Measurements from ENCODE around the gene PCDH11Y. TPM values are rescaled to one million over a fixed set of nuclear protein-coding genes. Genes with fewer than 3 reads are reported as not detected.
"Not testable (repeated sequence)": the region's sequence is repeated elsewhere in the genome, so short reads cannot be mapped to it uniquely, and the experiment has no call there.

Gene PCDH11Y
- polyA plus RNA-seq, 3 donors = not detected

DNA sequence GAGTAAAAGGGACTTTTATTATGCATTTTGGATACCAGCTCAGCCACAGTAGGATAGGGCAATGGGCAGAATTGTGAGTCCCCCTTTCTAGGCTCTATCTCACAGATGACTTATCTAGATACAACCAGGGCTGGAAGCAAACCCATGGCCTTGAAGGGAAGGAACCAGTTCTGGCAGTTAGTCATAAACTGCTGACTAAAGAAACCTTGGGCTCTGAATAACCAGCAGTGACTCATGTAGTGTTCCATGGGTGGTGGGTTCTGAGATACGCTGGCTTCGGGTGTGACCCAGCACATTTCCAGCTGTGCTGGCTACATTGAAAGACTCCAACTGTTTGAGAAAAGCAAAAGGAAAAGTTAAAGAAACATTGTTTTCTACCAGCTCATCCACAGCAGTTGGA is 679.2 kb downstream of the PCDH11Y start:
- H3K27ac ChIP-seq (ENCODE audit: low read depth in 1 of 2, low read length in 2 of 2); H3K4me1 ChIP-seq (ENCODE audit: control insufficient read depth in 1 of 2, insufficient read depth in 2 of 2, low read length in 2 of 2); intact Hi-C loops (cut with micrococcal nuclease); H3K36me3 Mint-ChIP-seq; H3K9me3 Mint-ChIP-seq; H3K36me3 ChIP-seq (replicated peaks in 1 of 2; ENCODE audit: control insufficient read depth in 1 of 2, insufficient read depth in 2 of 2, low read length in 2 of 2); H3K27me3 Mint-ChIP-seq (ENCODE audit: low read depth in 3 of 3); H3K4me2 ChIP-seq (replicated peaks; ENCODE audit: extremely low read depth, low read length, poor library complexity, severe bottlenecking); H3K27ac Mint-ChIP-seq; H3K4me3 ChIP-seq (replicated peaks in 1 of 3; ENCODE audit: low read depth in 2 of 3, low read length in 3 of 3); H3K27me3 ChIP-seq (ENCODE audit: control insufficient read depth in 2 of 2, insufficient read depth in 2 of 2, low read length in 2 of 2); H3K79me2 ChIP-seq (ENCODE audit: insufficient read depth, low read length); DNase-seq; H3K9me3 ChIP-seq (replicated peaks in 1 of 2; ENCODE audit: control insufficient read depth in 1 of 2, insufficient read depth in 1 of 2, low read length in 2 of 2); H3K9ac ChIP-seq (ENCODE audit: insufficient read depth, low read length, poor library complexity, severe bottlenecking); H4K20me1 ChIP-seq (ENCODE audit: insufficient read depth, low read length); H3K4me1 Mint-ChIP-seq; H2AFZ ChIP-seq (ENCODE audit: insufficient read depth, low read depth, low read length, poor library complexity, severe bottlenecking); H3K4me3 Mint-ChIP-seq: not testable (repeated sequence)
- WGBS (ENCODE audit: insufficient coverage) = no CpG with 5 or more reads among the region's 2 CpGs

DNA sequence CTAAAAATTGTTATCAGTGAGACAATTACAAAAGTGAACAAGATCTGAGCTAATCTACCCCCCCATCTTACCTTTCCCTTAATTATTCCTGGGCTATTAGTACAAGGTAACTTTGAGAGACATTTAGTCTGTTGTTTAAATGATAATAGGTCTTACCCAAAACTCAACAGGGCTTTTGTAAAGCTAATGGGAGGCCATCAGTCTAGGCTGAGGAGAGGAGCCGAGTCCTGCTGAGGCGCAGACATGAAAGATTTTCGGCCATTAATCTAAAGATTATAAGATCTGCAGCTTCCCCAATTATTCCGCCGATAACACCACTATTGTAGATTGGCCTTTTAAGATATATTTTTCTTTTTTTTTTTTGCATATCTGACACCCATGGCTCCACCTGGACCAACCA is 708.6 kb downstream of the PCDH11Y start:
- H3K4me3 ChIP-seq (replicated peaks in 1 of 3; ENCODE audit: low read depth in 2 of 3, low read length in 3 of 3); H3K79me2 ChIP-seq (ENCODE audit: insufficient read depth, low read length); DNase-seq; H3K4me1 Mint-ChIP-seq; H3K27ac Mint-ChIP-seq; H3K27ac ChIP-seq (ENCODE audit: low read depth in 1 of 2, low read length in 2 of 2); H2AFZ ChIP-seq (ENCODE audit: insufficient read depth, low read depth, low read length, poor library complexity, severe bottlenecking); H3K27me3 ChIP-seq (ENCODE audit: control insufficient read depth in 2 of 2, insufficient read depth in 2 of 2, low read length in 2 of 2); H4K20me1 ChIP-seq (ENCODE audit: insufficient read depth, low read length); H3K4me1 ChIP-seq (ENCODE audit: control insufficient read depth in 1 of 2, insufficient read depth in 2 of 2, low read length in 2 of 2); H3K36me3 ChIP-seq (replicated peaks in 1 of 2; ENCODE audit: control insufficient read depth in 1 of 2, insufficient read depth in 2 of 2, low read length in 2 of 2); H3K27me3 Mint-ChIP-seq (ENCODE audit: low read depth in 3 of 3); H3K4me3 Mint-ChIP-seq; H3K36me3 Mint-ChIP-seq; H3K9ac ChIP-seq (ENCODE audit: insufficient read depth, low read length, poor library complexity, severe bottlenecking); H3K4me2 ChIP-seq (replicated peaks; ENCODE audit: extremely low read depth, low read length, poor library complexity, severe bottlenecking); intact Hi-C loops (cut with micrococcal nuclease); H3K9me3 ChIP-seq (replicated peaks in 1 of 2; ENCODE audit: control insufficient read depth in 1 of 2, insufficient read depth in 1 of 2, low read length in 2 of 2); H3K9me3 Mint-ChIP-seq: not testable (repeated sequence)
- WGBS (ENCODE audit: insufficient coverage) = no CpG with 5 or more reads among the region's 5 CpGs

DNA sequence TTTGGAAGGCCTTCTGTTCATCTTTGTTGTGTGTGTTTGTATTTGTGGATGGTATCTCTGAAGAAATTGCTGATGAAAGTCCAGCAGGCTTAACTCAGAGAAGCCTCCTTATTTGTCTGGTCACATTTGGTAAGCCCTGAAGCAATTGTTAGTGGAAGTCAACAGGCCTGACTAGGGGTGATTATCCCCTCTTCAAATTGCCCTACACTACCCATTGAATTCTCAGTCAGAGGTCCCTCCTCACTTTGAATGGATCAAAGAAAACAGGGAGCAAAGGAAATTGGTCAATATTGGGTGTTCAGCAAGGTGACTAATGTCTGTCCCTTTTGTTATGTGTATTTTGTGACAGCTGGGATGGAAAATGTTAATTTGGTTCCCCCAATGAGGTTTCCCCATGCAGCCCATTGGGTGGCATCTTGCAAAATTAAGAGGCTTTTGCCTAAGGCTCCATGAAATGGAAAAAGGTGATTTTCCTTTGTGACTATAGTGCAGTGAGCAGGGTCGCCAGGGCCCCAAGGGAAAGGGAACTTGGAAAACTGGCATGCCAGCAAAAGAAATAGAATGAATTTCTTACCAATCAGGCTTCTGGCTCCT is 709.8 kb downstream of the PCDH11Y start:
- H3K36me3 Mint-ChIP-seq; H3K4me2 ChIP-seq (replicated peaks; ENCODE audit: extremely low read depth, low read length, poor library complexity, severe bottlenecking); H3K9ac ChIP-seq (ENCODE audit: insufficient read depth, low read length, poor library complexity, severe bottlenecking); H3K79me2 ChIP-seq (ENCODE audit: insufficient read depth, low read length); H3K9me3 Mint-ChIP-seq; H4K20me1 ChIP-seq (ENCODE audit: insufficient read depth, low read length); H2AFZ ChIP-seq (ENCODE audit: insufficient read depth, low read depth, low read length, poor library complexity, severe bottlenecking); H3K36me3 ChIP-seq (replicated peaks in 1 of 2; ENCODE audit: control insufficient read depth in 1 of 2, insufficient read depth in 2 of 2, low read length in 2 of 2); H3K27me3 ChIP-seq (ENCODE audit: control insufficient read depth in 2 of 2, insufficient read depth in 2 of 2, low read length in 2 of 2); DNase-seq; H3K27me3 Mint-ChIP-seq (ENCODE audit: low read depth in 3 of 3); H3K4me1 ChIP-seq (ENCODE audit: control insufficient read depth in 1 of 2, insufficient read depth in 2 of 2, low read length in 2 of 2); H3K27ac ChIP-seq (ENCODE audit: low read depth in 1 of 2, low read length in 2 of 2); intact Hi-C loops (cut with micrococcal nuclease); H3K27ac Mint-ChIP-seq; H3K4me1 Mint-ChIP-seq; H3K9me3 ChIP-seq (replicated peaks in 1 of 2; ENCODE audit: control insufficient read depth in 1 of 2, insufficient read depth in 1 of 2, low read length in 2 of 2); H3K4me3 ChIP-seq (replicated peaks in 1 of 3; ENCODE audit: low read depth in 2 of 3, low read length in 3 of 3); H3K4me3 Mint-ChIP-seq: not testable (repeated sequence)
- no CpG with 5 or more reads among the region's 1 CpG for WGBS (ENCODE audit: insufficient coverage)

DNA sequence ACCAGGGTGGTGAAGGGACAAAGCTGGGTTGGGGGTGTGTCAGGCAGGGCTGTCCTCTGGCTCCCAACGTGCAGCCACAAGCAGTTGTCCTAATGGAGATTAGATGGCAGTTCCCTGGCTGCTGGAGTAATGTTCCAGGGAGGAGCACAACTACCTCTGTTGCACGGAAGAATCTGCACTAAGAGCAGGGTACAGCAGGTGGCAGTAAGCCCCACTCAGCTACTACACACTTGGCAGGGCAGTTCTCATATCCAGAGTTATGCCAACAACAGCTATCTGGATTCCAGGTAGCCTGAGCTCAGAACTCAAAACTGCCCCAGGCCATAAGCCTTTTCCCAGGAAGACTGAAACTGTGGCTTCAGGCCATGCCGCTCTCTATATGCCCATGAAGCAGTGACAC is 761.3 kb downstream of the PCDH11Y start:
- H3K4me1 Mint-ChIP-seq; H3K4me3 ChIP-seq (replicated peaks in 1 of 3; ENCODE audit: low read depth in 2 of 3, low read length in 3 of 3); H3K4me3 Mint-ChIP-seq; H3K79me2 ChIP-seq (ENCODE audit: insufficient read depth, low read length); H2AFZ ChIP-seq (ENCODE audit: insufficient read depth, low read depth, low read length, poor library complexity, severe bottlenecking); H4K20me1 ChIP-seq (ENCODE audit: insufficient read depth, low read length); H3K27me3 Mint-ChIP-seq (ENCODE audit: low read depth in 3 of 3); H3K4me1 ChIP-seq (ENCODE audit: control insufficient read depth in 1 of 2, insufficient read depth in 2 of 2, low read length in 2 of 2); intact Hi-C loops (cut with micrococcal nuclease); H3K27ac Mint-ChIP-seq; H3K9ac ChIP-seq (ENCODE audit: insufficient read depth, low read length, poor library complexity, severe bottlenecking); H3K27ac ChIP-seq (ENCODE audit: low read depth in 1 of 2, low read length in 2 of 2); H3K36me3 Mint-ChIP-seq; H3K9me3 ChIP-seq (replicated peaks in 1 of 2; ENCODE audit: control insufficient read depth in 1 of 2, insufficient read depth in 1 of 2, low read length in 2 of 2); H3K4me2 ChIP-seq (replicated peaks; ENCODE audit: extremely low read depth, low read length, poor library complexity, severe bottlenecking); H3K36me3 ChIP-seq (replicated peaks in 1 of 2; ENCODE audit: control insufficient read depth in 1 of 2, insufficient read depth in 2 of 2, low read length in 2 of 2); H3K9me3 Mint-ChIP-seq; DNase-seq; H3K27me3 ChIP-seq (ENCODE audit: control insufficient read depth in 2 of 2, insufficient read depth in 2 of 2, low read length in 2 of 2): not testable (repeated sequence)
- WGBS (ENCODE audit: insufficient coverage) = no CpG with 5 or more reads among the region's 3 CpGs
